Astrocyte (in vitro differentiated cells and primary cell): ENCODE results near the gene KATNB1.
"Not testable (repeated sequence)": the region's sequence is repeated elsewhere in the genome, so short reads cannot be mapped to it uniquely, and the experiment has no call there.

Experiments used
- CTCF ChIP-seq: IDR thresholded peaks from 2 replicates; pipeline ENCODE4 v1.5.1; 2011; ENCODE audit warnings: low read depth, mild to moderate bottlenecking, inconsistent platforms, low read length, moderate library complexity; ENCODE audit not compliant: insufficient read depth
- EZH2 ChIP-seq: IDR thresholded peaks from 2 replicates; pipeline ENCODE4 v1.6.1; 2012; ENCODE audit warnings: mild to moderate bottlenecking, low read length, inconsistent platforms; ENCODE audit not compliant: insufficient read depth

GRCh38 chr16:57796014-57796413, 60.4 kb downstream of the KATNB1 start:
- not testable (repeated sequence) for TF ChIP-seq CTCF, EZH2
